ENCODE data around the gene DEGS2. TPM values are rescaled to one million over a fixed set of nuclear protein-coding genes. Genes with fewer than 3 reads are reported as not detected.

Gene DEGS2
- total RNA-seq, 1 donor from 2014 or later = not detected

DNA sequence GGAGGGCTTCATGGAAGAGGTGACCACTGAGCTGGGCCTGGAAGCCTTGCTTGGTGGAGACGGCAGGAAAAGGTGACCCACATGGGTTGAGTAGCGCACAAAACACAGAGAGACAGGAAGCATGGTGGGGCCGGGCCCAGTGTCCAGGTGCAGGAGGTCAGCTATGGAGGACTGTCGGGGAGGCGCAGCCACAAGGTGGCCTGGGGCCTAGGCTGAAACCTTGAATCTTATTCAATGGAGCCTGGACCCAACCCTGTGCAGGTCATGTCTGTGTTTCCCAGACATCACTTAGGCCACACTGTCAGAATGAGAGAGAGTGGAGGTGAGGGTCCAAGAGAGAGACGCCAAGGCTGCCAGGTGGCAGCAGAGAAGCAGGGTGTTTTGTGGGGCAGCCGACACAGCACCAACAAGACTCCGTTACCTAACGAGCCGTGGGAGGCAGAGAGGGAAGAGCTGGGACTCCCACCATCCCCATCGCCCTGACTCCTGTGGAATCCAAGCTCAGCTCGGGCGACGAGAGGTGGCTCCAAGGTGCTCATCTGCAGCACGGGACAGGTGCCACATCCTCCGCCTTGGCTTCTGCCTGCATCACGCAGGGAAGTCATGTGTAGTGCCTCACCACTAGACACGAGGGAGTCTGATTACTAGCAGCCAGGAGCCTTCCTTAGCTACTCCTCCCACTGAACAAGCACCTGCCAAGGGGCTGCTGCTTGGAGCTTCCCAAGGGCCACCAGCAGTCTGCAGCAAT is 38.7 kb downstream of the DEGS2 start:
- intact Hi-C loops (cut with micrococcal nuclease) = no loop called here
- Histone ChIP-seq H3K27me3 (ENCODE audit: low read depth) (no peaks in the 10 kb centered on the region), H3K4me1 (peaks cover 5% of the 10 kb centered on the region), H3K36me3 (no peaks in the 10 kb centered on the region), H3K9me3 (replicated peaks) (no peaks in the 10 kb centered on the region), H3K27ac (replicated peaks) (no peak overlapping the region), H3K4me3 (no peak overlapping the region)
- TF ChIP-seq, protein P1, sequence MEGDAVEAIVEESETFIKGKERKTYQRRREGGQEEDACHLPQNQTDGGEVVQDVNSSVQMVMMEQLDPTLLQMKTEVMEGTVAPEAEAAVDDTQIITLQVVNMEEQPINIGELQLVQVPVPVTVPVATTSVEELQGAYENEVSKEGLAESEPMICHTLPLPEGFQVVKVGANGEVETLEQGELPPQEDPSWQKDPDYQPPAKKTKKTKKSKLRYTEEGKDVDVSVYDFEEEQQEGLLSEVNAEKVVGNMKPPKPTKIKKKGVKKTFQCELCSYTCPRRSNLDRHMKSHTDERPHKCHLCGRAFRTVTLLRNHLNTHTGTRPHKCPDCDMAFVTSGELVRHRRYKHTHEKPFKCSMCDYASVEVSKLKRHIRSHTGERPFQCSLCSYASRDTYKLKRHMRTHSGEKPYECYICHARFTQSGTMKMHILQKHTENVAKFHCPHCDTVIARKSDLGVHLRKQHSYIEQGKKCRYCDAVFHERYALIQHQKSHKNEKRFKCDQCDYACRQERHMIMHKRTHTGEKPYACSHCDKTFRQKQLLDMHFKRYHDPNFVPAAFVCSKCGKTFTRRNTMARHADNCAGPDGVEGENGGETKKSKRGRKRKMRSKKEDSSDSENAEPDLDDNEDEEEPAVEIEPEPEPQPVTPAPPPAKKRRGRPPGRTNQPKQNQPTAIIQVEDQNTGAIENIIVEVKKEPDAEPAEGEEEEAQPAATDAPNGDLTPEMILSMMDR (IDR thresholded peaks at IDR 0.05; ENCODE audit: borderline replicate concordance) = no peak
- DNase-seq = no peak

DNA sequence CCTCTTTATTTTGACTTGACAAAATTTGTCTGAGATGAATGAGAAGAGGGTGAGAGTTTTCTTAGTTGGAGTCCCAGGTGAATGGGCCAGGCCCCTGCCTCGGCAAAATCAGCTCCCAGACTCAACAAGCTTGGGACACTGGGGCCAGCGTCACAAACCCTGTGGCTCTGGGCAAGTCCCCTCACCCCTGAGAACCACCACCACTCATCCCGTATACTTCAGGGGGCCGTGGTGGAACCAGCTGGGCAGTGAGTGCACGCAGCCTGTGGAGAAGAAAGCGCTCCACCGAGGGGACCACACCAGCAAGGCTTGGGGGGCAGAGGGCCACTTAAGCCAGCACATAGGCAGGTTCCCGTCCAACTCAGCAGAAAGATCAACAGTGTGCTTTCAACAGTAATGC is 40.2 kb downstream of the DEGS2 start:
- DNase-seq = no peak
- intact Hi-C loops (cut with micrococcal nuclease) = no loop called here
- H3K27ac ChIP-seq (replicated peaks) = no peak overlapping the region
- H3K27me3 ChIP-seq (ENCODE audit: low read depth) = no peaks in the 10 kb centered on the region
- no peak overlapping the region for H3K4me3 ChIP-seq
- peaks cover 5% of the 10 kb centered on the region for H3K4me1 ChIP-seq
- no peaks in the 10 kb centered on the region for H3K9me3 ChIP-seq (replicated peaks)
- TF ChIP-seq, protein P1 (IDR thresholded peaks at IDR 0.05; ENCODE audit: borderline replicate concordance) = no peak
- no peaks in the 10 kb centered on the region for H3K36me3 ChIP-seq

DNA sequence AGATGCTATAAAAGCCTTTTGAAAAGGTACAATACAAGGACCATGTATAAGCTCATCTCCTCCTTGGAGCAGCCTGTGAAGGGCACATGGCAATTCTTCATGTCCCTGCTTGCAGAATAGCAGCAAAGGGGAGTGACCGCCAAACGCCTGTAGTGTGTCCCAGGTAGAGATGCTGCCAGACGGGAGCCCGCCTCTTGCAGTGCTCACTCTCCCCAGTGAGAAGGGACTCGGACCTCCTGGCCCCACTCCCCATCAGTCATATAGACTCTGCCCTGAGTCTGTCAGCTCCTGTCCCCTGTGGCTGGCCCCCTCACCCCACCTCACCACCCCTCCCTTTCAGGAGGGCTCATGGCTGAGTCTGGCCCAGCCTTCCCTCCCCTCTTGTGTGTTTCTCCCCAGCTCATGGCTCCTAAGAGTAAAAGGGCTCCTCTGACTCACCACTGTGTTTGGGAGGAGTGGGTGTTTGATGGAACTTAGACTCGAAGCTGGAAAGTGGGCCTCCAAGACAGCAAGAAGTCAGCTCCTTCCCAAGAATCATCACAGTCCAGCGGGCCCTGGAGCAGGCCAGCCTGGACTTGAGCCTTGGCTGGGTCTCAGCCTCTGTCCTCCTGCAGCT is 40.9 kb downstream of the DEGS2 start:
- peaks cover 5% of the 10 kb centered on the region for H3K4me1 ChIP-seq
- no peak overlapping the region for H3K27ac ChIP-seq (replicated peaks)
- DNase-seq = no peak
- intact Hi-C loops (cut with micrococcal nuclease) = no loop called here
- TF ChIP-seq, protein P1 (IDR thresholded peaks at IDR 0.05; ENCODE audit: borderline replicate concordance) = no peak
- no peaks in the 10 kb centered on the region for H3K9me3 ChIP-seq (replicated peaks)
- no peaks in the 10 kb centered on the region for H3K36me3 ChIP-seq
- no peak overlapping the region for H3K4me3 ChIP-seq
- H3K27me3 ChIP-seq (ENCODE audit: low read depth) = no peaks in the 10 kb centered on the region

DNA sequence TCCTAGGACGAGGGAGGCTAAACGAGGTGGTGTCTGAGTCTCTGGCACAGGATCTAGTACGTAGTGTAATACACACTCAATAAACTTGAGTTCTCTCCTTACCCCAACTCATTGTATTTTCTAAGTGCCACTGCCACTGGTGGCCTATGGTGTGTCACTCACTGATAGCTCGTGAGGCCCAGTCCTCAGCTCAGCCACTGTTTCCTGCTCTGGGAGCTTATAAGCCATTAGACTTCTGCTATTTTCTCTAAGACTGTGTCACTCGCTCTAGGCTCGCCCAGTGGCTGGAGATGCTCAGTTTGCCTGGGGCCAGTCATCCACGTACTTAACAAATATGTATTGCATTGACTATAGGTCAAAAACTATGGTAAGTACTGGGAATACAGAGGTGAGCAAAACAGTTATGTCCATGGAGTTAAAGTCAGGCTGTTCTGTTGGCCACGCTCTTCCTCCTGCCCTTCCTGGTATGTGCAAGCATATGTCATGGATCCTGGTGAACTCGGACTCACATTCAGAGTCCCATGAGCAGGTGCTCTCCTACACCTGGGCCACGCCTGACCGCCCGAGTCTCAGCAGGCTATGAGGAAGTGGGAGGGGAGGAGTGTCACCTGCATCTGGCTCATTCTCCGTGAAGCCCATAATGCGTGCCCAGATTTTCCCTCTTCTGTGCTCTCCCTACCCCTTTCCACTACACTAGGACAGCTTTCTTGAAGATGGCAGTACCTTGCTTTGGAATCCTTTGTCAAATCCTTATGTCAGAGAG is 41.6 kb downstream of the DEGS2 start:
- H3K4me3 ChIP-seq = no peak overlapping the region
- no peaks in the 10 kb centered on the region for H3K27me3 ChIP-seq (ENCODE audit: low read depth)
- no peaks in the 10 kb centered on the region for H3K9me3 ChIP-seq (replicated peaks)
- H3K4me1 ChIP-seq = peaks cover 3% of the 10 kb centered on the region
- intact Hi-C loops (cut with micrococcal nuclease) = no loop called here
- no peak overlapping the region for H3K27ac ChIP-seq (replicated peaks)
- H3K36me3 ChIP-seq = no peaks in the 10 kb centered on the region
- TF ChIP-seq, protein P1 (IDR thresholded peaks at IDR 0.05; ENCODE audit: borderline replicate concordance) = no peak
- no peak for DNase-seq

DNA sequence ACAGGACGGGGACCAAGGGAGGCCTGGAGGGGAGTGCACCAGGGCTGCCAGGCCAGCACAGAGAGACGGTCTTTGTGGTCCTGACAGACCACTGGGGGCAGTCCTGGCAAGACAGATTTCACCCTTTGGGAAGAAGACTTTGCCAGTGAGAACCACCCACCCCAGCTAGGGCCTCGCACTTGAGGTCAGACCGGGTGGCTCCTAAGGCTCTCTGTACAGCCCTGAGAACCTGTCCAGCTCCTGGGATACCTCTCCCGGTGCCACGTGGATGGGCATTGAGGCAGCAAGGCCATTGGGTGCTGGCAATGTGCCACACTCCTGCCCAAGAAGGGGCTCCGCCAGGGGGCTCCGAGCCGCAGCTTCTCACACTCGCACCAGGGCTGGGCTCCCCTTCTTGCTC is 42.4 kb downstream of the DEGS2 start:
- H3K27ac ChIP-seq (replicated peaks) = no peak overlapping the region
- TF ChIP-seq, protein P1 (IDR thresholded peaks at IDR 0.05; ENCODE audit: borderline replicate concordance) = no peak
- no peak overlapping the region for H3K4me3 ChIP-seq
- H3K9me3 ChIP-seq (replicated peaks) = no peaks in the 10 kb centered on the region
- no peak for DNase-seq
- peaks cover 3% of the 10 kb centered on the region for H3K4me1 ChIP-seq
- intact Hi-C loops (cut with micrococcal nuclease) = no loop called here
- no peaks in the 10 kb centered on the region for H3K27me3 ChIP-seq (ENCODE audit: low read depth)
- no peaks in the 10 kb centered on the region for H3K36me3 ChIP-seq
